HG03439 (cell line): ENCODE data around the gene TMEM196.

ENCODE experiments used
- ATAC-seq: cut with Tn5 transposase; IDR thresholded peaks from one replicate; pipeline ENCODE4 v1.9.1; 2021; ENCODE audit warnings: mild to moderate bottlenecking, moderate library complexity; ENCODE audit not compliant: unreplicated experiment

Gene TMEM196

DNA sequence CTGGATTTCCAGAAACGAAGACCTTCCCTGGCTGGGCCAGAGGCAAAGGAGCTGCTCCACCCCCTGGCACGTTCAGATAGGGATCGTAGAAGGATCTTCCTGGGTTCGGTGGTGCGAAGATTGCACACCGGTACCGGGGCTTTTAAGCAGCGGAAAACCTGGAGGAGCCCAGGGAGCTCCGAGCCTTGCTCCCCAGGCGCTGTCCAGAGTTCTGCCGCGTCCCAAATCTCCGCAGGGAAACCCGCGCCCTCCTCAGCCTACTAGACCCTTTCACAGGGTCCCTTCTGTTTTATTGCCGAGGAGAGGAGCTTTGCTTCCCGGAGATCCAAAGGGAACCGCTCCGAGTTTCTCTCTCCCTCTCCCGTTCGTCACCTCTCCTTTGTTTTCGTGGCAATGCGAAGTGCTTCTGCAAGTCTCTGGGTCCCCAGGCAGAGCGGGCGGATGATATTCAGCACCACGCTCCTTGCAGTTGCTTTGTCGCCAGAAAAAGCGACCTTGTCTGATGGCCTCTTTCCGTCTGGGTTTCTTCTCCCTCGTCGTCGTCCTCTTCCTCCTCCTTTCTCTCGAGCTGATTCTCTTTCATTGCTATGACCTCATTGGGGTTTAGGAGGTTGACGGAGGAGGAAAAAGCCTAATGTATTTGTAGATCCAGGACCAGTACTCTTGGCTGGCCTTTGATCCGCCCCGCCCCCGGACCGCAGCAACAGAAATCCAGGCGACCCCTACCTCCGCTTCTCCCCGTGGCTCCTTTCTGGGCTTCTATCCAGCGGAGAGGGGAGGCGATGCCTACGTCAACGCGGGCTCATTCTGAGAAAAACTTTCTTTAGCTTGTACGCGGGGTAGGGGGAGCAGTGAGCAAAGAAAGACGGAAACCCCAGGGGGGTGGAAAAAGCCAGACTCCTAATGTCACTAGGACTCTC is at the start of gene TMEM196:
Gene TMEM196, minus strand, starts transcription at position 777 of the 920 bp plus-strand sequence. CDS start 921 bp downstream, outside the sequence.
- ATAC-seq = no peak

GRCh38 chr7:19816128-19816527 is 42.7 kb upstream of the TMEM196 start:
- no peak for ATAC-seq

DNA sequence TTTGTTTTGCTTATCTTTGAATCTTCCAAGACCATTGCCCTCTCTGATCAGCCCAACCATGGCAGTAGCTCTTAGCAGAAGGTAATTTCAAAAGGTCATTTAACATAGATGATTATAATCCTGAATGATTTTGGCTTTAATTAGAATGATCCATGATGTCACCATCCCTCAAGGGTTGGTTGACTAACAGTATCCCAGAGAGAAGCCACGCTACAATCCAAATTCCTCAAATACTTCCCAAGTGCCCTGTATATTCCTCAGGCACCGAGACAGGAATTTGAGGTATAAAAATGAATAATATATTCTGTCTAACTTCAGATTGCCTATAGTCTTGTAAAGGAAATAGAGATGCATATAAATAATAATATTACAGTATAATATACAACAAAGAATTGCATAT is 42.1 kb upstream of the TMEM196 start:
- ATAC-seq = no peak

DNA sequence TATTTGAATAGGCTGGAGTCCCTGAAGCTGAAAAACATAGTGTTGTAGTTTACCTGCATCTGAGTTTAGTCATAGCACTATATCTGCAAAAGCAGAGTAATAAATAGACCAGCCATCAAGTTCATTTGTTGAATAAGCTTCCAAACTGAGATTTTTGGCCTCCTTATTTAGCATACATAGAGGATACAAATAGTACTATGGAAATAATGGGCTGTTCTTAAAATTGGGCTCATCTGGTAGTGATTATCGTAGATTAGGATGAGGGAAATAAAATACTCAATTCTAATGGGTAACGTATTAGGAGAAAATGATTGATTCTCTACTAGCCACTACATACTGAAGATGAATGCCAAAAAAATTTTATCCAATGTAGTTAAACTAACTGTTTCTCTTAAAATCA is 41.4 kb upstream of the TMEM196 start:
- no peak for ATAC-seq

- ATAC-seq = no peak
These were observed 38.0 kb upstream of the TMEM196 start for GRCh38 chr7:19811386-19811785.

DNA sequence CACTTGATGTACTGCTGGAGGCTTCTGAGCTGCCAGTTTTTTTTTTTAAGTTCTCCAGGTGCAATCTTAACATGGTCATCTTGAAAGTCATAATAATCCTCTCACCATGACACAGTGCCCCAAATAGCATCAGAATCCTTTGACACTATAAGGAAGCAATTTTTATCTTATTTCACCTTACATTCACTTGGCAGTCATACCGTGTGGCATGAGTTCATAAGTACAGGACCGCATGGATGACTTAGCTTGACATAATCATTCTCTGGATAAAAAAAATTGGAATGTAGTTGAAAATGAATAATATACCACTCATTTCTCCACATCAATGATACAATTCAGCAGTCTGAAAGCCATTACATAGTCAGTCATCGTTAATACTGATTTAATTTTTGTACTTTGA is 25.6 kb upstream of the TMEM196 start:
- no peak for ATAC-seq

- ATAC-seq = no peak
These were observed 10.1 kb upstream of the TMEM196 start for GRCh38 chr7:19783541-19783940.

- no peak for ATAC-seq
These were observed 3.6 kb upstream of the TMEM196 start for GRCh38 chr7:19776981-19777380.

DNA sequence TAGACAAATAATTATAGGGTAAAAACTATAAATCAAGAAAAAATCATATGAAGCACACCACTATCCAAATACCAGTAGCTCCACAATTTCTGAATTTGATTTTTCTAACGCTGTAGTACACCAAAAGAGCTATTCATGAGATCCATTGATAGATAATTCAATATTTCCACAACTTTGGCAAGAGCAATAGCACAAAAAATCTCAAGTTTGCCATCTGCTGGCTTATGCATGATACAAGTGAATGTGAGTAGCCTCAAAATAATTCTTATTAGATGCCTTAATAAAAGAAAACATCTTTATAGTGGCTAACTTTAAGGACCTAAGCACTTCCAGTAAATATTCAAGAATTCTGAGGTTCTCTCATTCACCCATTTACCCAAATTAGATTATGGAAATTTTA is 2.2 kb upstream of the TMEM196 start:
- no peak for ATAC-seq

GRCh38 chr7:19772306-19772705 is 1.1 kb downstream of the TMEM196 start:
- ATAC-seq = no peak

GRCh38 chr7:19762631-19763030 is 10.8 kb downstream of the TMEM196 start:
- ATAC-seq = no peak

- no peak for ATAC-seq
These were observed 18.8 kb downstream of the TMEM196 start for GRCh38 chr7:19754521-19755116.

DNA sequence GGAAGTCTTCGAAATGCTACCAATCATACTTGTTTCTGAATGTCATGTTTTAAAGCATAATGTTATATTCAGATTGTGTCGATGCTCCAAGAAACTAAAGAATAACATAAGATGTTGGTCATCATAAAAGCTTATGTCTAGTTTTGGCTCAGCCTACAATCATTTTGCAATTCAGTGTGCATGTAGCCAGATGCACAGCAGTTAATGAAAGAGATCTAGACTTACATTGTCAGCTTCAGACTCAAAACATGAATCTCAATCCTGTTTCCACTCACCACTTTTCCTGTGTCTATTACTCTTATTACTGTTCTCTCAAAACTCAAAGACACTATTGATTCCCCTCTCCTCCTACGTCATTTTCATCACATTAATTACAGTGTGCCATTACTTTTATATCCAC is 21.4 kb downstream of the TMEM196 start:
- no peak for ATAC-seq

GRCh38 chr7:19749658-19750057 is 23.8 kb downstream of the TMEM196 start:
- no peak for ATAC-seq

DNA sequence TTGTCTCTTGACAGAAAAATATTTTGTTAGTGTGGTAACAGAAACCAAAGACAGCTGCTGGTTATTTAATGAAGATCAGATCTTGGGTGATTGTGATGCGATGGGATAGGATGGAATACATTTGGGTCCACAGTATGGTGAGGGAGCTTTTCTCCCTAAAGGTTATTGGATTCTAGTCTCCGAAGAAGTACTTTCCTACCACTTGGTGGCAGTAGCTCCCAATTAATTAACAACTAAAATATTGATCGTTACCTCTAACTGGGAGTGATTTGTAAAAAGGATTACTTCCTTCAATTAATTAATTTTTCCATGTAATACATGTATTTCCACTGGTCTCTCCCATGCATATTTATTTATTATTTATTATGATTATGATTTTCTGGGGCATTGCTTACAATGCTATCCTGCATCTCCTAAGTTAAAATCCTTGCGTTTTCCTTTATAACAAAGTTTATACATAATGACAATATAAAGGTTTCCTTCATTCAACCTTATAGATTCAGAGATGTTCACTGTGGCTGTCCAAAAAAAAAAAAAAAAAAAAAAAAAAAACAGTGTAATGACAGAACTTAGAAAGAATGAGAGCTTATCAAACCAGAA is 25.6 kb downstream of the TMEM196 start:
- no peak for ATAC-seq

GRCh38 chr7:19744075-19744474 is 29.3 kb downstream of the TMEM196 start:
- no peak for ATAC-seq

GRCh38 chr7:19728716-19729115 is 44.7 kb downstream of the TMEM196 start:
- no peak for ATAC-seq

DNA sequence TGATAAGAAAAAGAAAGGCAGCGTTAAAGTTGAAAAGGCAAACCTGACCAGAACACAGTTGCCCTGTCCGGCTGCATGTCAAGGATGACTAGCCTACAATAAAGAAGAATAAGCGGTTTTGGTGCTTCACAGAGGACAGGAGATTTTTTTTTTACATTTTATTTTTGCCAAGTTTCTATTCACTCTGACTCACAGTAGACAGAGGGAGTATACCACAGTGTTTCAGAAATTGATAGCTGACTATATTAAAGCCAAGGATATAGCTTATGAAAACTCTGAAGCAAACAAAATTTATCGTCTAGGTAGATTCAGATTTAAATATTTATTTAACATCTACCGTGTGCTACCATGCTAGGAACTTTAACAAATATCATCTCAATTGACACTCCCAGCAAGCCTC is 47.6 kb downstream of the TMEM196 start:
- no peak for ATAC-seq

- no peak for ATAC-seq
These were observed 57.9 kb downstream of the TMEM196 start for GRCh38 chr7:19715499-19715898.

DNA sequence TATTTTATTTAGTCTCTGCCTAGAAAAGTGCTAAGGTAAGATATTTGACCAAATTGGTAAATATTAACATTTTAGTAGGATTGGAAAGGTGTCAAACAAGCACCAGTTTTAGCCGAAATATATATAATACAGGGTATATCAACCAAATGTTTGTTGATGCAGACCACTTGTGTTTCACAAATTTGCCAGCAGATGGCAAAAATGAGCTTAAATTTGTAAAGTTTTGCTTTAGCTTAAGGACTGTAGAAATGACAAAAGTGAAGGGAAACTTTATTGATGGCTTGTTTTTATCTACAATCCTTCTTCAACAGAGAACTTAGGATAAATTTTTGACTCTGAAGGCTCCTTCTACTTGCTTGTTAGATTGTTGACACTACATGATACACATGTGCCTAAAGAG is 59.7 kb downstream of the TMEM196 start:
- ATAC-seq = no peak

DNA sequence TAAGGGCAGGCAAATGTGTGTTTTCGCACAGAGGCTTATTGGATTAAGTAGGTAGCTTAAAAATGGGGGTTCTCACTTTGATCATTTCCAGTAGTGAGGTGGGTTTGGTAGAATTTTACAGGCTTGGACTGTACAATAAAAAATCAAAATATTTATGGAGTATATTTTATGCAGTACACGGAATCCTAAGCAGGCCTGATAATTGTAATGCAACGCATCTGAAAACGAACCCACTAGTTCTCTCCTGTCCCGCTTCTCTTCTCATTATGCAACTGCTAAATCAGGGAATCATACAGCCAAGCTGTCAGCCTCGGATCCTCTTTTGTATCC is 64.2 kb downstream of the TMEM196 start:
- ATAC-seq = peak; percentile 1
